HCT116 (cell line): ENCODE measurements around the gene RAB40C. TPM values are rescaled to one million over a fixed set of nuclear protein-coding genes. Genes with fewer than 3 reads are reported as not detected.

Source experiments
- ATAC-seq: fragments of 200-7000 bp; cut with Tn5 transposase; 2 replicates; pipeline ENCODE4 v1.9.1; 2020; ENCODE audit warnings: mild to moderate bottlenecking, moderate library complexity
- BruUV-seq: library from RNA; stranded (reverse); fragments of 400-500 nt; replicated peaks from 2 replicates; lab custom pipeline; 2021; lab: Mats Ljungman, UMichigan
- CTCF ChIA-PET: fragments of 300-600 bp; sonication (Branson Sonifier 250); formaldehyde crosslinking; loops from one replicate; lab custom pipeline; 2021; ENCODE audit warnings: antibody characterized with exemption; lab: Charles Lee
- POLR2A ChIA-PET: fragments of 300-600, 350-600 bp; sonication (Branson Sonifier 250); formaldehyde crosslinking; loops from one replicate; lab custom pipeline; 2021; ENCODE audit warnings: antibody characterized with exemption; lab: Charles Lee
- RAD21 ChIA-PET, 2 experiments: fragments of 300-600 bp; sonication (Branson Sonifier 250); formaldehyde crosslinking; loops; one replicate each; lab custom pipeline; 2023; ENCODE audit warnings: low total read pairs in 2 of 2; ENCODE audit not compliant: uncharacterized antibody in 2 of 2, unreplicated experiment in 2 of 2, low non-redundant PET in 1 of 2; lab: Charles Lee
- DNase-seq: peaks from one replicate; pipeline ENCODE4 v3.0.0-alpha.2; 2010; ENCODE audit warnings: low read depth, low spot score
- H2AFZ ChIP-seq: fragments of 200-600 bp; shearing (Covaris generic), sonication (generic); 2 replicates; pipeline ENCODE4 v1.6.1; 2017; ENCODE audit warnings: low read depth, mixed run types, mixed read lengths, antibody characterized with exemption, low read length; ENCODE audit not compliant: poor library complexity, severe bottlenecking
- H3K27ac ChIP-seq: 2 replicates; pipeline ENCODE4 v1.5.1; 2012; ENCODE audit warnings: low read depth, low read length
- H3K27me3 ChIP-seq: fragments of 200-600 bp; sonication (generic); 2 replicates; pipeline ENCODE4 v1.6.1; 2016; ENCODE audit warnings: mixed run types, low read length, mixed read lengths; ENCODE audit not compliant: insufficient read depth
- H3K36me3 ChIP-seq, 2 experiments: fragments of 200-500 bp in 1 of 2; fragments of 200-600 bp in 1 of 2; sonication (Bioruptor generic) in 1 of 2; sonication (generic) in 1 of 2; 2 replicates each; pipeline versions ENCODE4 v1.5.1 to v1.6.1; 2014 to 2016; ENCODE audit warnings: low read length in 2 of 2, inconsistent platforms in 1 of 2, mixed read lengths in 1 of 2, mixed run types in 1 of 2; ENCODE audit not compliant: insufficient read depth in 2 of 2, control insufficient read depth in 1 of 2
- H3K4me1 ChIP-seq, 2 experiments: fragments of 200-600 bp in 1 of 2; sonication (generic) in 1 of 2; 2 replicates each; pipeline versions ENCODE4 v1.5.1 to v1.6.1; 2012 to 2017; ENCODE audit warnings: low read length in 2 of 2, inconsistent platforms in 1 of 2, mild to moderate bottlenecking in 1 of 2, mixed read lengths in 1 of 2, mixed run types in 1 of 2, moderate library complexity in 1 of 2; ENCODE audit not compliant: insufficient read depth in 2 of 2, control insufficient read depth in 1 of 2
- H3K4me2 ChIP-seq: fragments of 200-600 bp; sonication (generic); 2 replicates; pipeline ENCODE4 v1.6.1; 2017; ENCODE audit warnings: mixed run types, low read length, mixed read lengths
- H3K4me3 ChIP-seq, 2 experiments: fragments of 200-600 bp in 1 of 2; sonication (generic) in 1 of 2; replicated peaks in 1 of 2; 2 replicates each; pipeline ENCODE4 v1.5.1; 2011 to 2016; ENCODE audit warnings: low read length in 2 of 2, control low read depth in 1 of 2, low read depth in 1 of 2, mild to moderate bottlenecking in 1 of 2, mixed read lengths in 1 of 2, mixed run types in 1 of 2
- H3K79me2 ChIP-seq: fragments of 200-600 bp; sonication (generic); 2 replicates; pipeline ENCODE4 v1.6.1; 2017; ENCODE audit warnings: mild to moderate bottlenecking, mixed run types, low read length, moderate library complexity, mixed read lengths; ENCODE audit not compliant: insufficient read depth
- H3K9ac ChIP-seq: fragments of 200-600 bp; sonication (generic); 2 replicates; pipeline ENCODE4 v1.6.1; 2016; ENCODE audit warnings: low read length, mixed read lengths
- H3K9me2 ChIP-seq: fragments of 200-600 bp; sonication (generic), shearing (Covaris generic); 2 replicates; pipeline ENCODE4 v1.6.1; 2017; ENCODE audit warnings: mixed run types, mild to moderate bottlenecking, moderate library complexity; ENCODE audit not compliant: insufficient read depth
- H3K9me3 ChIP-seq, 2 experiments: fragments of 200-500 bp in 1 of 2; fragments of 200-600 bp in 1 of 2; sonication (Bioruptor generic) in 1 of 2; sonication (generic) in 1 of 2; 2 replicates each; pipeline ENCODE4 v1.6.1; 2014 to 2017; ENCODE audit warnings: low read length in 2 of 2, mixed read lengths in 2 of 2, inconsistent platforms in 1 of 2, low read depth in 1 of 2, mild to moderate bottlenecking in 1 of 2, mixed run types in 1 of 2, moderate library complexity in 1 of 2; ENCODE audit not compliant: control insufficient read depth in 1 of 2, insufficient read depth in 1 of 2
- H4K20me1 ChIP-seq: fragments of 200-600 bp; sonication (generic), shearing (Covaris generic); 2 replicates; pipeline ENCODE4 v1.6.1; 2017; ENCODE audit warnings: mixed run types, mild to moderate bottlenecking, moderate library complexity; ENCODE audit not compliant: insufficient read depth
- ATF3 ChIP-seq: IDR thresholded peaks from 2 replicates; pipeline ENCODE4 v1.6.1; 2012
- CBX3 ChIP-seq: IDR thresholded peaks from 2 replicates; pipeline ENCODE4 v1.6.1; 2012; ENCODE audit warnings: low read depth
- CEBPB ChIP-seq: IDR thresholded peaks from 2 replicates; pipeline ENCODE4 v1.6.1; 2012; ENCODE audit warnings: low read depth
- POLR2A ChIP-seq: IDR thresholded peaks from 2 replicates; pipeline ENCODE4 v1.7.0; 2011; ENCODE audit warnings: borderline replicate concordance; ENCODE audit not compliant: insufficient read depth, insufficient read length; ENCODE audit errors: extremely low read depth
- POLR2AphosphoS5 ChIP-seq: IDR thresholded peaks from 2 replicates; pipeline ENCODE4 v1.6.1; 2011; ENCODE audit warnings: mild to moderate bottlenecking, low read depth, low read length, moderate library complexity
- RAD21 ChIP-seq: IDR thresholded peaks from 2 replicates; pipeline ENCODE4 v1.6.1; 2012; ENCODE audit warnings: low read depth, mild to moderate bottlenecking
- YY1 ChIP-seq: IDR thresholded peaks from 2 replicates; pipeline ENCODE4 v1.6.1; 2011; ENCODE audit warnings: low read length, low read depth, moderate library complexity, mild to moderate bottlenecking; ENCODE audit not compliant: insufficient replicate concordance; ENCODE audit errors: extremely low read depth
- ZBTB33 ChIP-seq: IDR thresholded peaks from 2 replicates; pipeline ENCODE4 v1.6.1; 2011; ENCODE audit warnings: mild to moderate bottlenecking, low read length, moderate library complexity; ENCODE audit not compliant: insufficient replicate concordance; ENCODE audit errors: extremely low read depth
- intact Hi-C: fragments of 100-400 bp; cut with micrococcal nuclease; formaldehyde crosslinking; loops from 2 replicates; pipeline ENCODE4 v1.10.0; 2022
- total RNA-seq: library from RNA; stranded (reverse); gene quantifications from one replicate; pipeline ENCODE4 v1.2.1, GENCODE V29; 2021; ENCODE audit not compliant: unreplicated experiment

RAB40C gene
- total RNA-seq, 1 experiment from 2014 or later, result 14.1 TPM

- no peaks in the 10 kb centered on the region for H3K79me2 ChIP-seq
- no peaks in the 10 kb centered on the region for H3K4me1 ChIP-seq
- H3K27ac ChIP-seq, result no peak within 1 kb of the TSS
- no peak within 1 kb of the TSS for H3K4me2 ChIP-seq
- H3K27me3 ChIP-seq, result no peaks in the 10 kb centered on the region
- ATAC-seq, result no peak
- H3K36me3 ChIP-seq, result no peaks in the 10 kb centered on the region
- H2AFZ ChIP-seq, result no peak within 1 kb of the TSS
- no peaks in the 10 kb centered on the region for H3K9me2 ChIP-seq
- no TSS peak for BruUV-seq
- RAD21 ChIA-PET, result no interaction called here
- POLR2A ChIA-PET, result no interaction called here
- H4K20me1 ChIP-seq, result no peaks in the 10 kb centered on the region
- no peak within 1 kb of the TSS for H3K9ac ChIP-seq
- CTCF ChIA-PET, result no interaction called here
- no peak for DNase-seq
- H3K4me3 ChIP-seq, result no peak within 1 kb of the TSS
- no peak for TF ChIP-seq POLR2AphosphoS5
- no peak for TF ChIP-seq POLR2A
- TF ChIP-seq ZBTB33, result no peak
- no peak for TF ChIP-seq YY1
- no peak for TF ChIP-seq ATF3
- no peak for TF ChIP-seq RAD21
- TF ChIP-seq CEBPB, result no peak
- no peak for TF ChIP-seq CBX3
- intact Hi-C loops, result no loop called here
- H3K9me3 ChIP-seq, result no peaks in the 10 kb centered on the region
Observed at GRCh38 chr16:560204-560700, 29.6 kb upstream of the RAB40C start, which contains the start of gene PRR35. TSS of gene PRR35 (plus strand) at chr16:560394. CDS start at chr16:563295, 2,901 bp downstream.
